ENCODE results near the gene HDAC2.
"Not testable (repeated sequence)": the region's sequence is repeated elsewhere in the genome, so short reads cannot be mapped to it uniquely, and the experiment has no call there.

Gene HDAC2

DNA sequence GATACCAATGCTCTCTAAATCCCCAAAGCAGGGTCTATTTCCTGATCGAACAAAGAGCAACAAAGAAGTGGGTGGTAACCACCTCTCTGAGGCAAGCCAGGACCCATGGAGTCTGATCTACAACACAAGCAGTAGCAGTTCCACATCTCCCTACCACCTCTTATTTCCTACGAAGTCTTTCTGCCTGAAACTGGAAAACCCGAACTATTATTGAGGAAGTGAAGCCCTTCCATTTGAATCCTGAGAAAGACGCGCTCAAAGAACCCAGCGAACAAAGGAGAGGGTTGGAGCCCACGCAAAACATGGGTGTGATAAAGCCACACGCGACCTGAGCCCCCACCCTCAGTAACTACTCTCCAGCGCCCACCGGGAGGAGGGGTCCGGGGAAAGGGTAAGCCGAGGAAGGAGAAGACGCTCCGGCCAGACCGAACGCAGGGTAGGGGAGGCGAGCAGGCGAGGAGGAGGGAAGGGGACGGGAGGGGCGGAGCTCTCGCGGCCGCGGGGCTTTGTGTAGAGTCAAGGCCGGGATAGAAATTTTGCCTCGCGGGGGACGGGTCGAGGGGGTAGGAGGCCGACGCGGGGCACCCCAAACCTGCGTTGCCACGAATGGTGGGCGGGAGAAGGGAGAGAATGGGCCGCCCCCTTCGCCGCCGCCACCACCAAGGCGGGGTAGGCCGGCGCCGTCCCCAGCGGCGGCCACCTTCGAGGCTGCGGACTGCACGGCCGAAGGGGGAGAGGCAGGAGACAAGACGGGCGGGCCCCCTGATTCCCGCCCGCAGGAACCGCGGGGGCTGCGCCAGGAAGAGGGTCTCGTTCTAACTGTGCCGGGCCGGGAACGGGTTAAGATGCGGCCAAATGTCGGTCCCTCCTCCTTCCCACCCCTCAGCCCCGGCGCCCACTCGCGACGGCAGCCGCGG lies 802 bp downstream of the HDAC2 start:
- peak; percentile 48 for DNase-seq

DNA sequence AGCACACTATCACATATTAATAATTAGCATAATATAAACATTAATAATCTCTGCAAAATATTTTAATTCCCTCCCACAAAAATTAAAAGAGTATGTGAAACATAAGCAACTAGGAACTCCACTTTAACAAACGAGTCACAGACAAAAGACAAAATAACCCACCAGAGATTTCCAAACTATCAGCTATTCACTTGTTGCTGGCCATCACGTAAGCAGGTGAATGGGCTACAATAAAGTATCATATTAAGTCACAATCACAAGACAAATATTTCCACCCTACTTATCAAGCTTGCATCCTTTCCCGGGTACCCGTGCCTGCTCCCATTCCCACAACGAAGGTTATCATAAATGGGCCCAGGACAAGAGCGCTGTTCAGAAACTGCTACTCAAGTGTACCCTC lies 2.5 kb downstream of the HDAC2 start:
- no peak for DNase-seq

DNA sequence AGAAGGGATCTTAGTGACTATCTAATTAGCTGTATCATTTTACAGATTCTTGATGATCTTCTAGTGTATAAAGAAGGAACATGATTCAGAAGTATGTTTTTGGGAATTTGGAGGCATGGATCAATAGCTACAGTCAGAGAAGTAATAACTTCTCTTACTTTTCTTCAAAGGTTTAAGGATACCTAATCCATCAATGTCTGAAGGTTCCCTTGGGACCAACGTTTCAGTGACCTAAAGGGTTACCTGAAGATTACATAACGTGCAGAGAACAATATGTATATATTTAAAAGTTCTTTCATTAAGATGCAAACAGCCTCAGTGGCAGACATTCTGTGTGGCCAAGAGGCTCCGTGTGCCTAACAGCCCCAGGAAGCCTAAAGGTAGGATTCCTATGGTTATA lies 3.2 kb downstream of the HDAC2 start:
- no peak for DNase-seq

DNA sequence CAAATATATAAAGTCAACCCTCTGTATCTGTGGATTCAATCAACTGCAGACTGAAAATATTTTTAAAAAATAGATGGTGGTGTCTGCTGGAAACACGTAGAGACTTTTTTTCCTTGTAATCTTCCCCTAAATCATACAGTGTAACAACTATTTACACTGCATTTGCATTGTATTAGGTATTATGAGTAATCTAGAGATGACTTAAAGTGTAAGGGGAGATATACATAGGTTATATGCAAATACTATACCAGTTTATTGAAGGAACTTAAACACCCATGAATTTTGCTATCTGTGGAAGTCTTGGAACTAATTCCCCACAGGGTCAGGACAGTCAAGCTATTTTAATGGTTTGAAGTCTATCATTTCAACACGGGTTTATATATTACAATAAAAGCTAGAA lies 10.2 kb downstream of the HDAC2 start:
- no peak for DNase-seq

DNA sequence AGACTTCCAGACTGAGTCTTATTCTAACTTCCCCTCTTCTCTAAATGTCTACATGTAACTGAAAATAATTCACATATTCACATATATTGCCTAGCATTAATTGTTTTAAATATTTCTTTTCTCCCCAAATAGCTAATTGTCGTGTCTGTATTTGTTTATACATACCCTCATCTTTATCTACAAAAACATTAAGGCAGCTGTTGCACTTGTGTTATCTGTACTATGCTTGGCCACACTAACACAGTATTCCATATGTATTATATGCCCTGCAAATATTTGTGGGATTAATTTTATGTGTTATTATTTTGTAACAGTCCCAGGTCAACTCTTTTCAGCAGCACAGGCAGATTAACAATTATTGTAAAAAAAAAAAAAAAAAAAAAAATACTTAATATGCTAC lies 11.7 kb downstream of the HDAC2 start:
- no peak for DNase-seq

DNA sequence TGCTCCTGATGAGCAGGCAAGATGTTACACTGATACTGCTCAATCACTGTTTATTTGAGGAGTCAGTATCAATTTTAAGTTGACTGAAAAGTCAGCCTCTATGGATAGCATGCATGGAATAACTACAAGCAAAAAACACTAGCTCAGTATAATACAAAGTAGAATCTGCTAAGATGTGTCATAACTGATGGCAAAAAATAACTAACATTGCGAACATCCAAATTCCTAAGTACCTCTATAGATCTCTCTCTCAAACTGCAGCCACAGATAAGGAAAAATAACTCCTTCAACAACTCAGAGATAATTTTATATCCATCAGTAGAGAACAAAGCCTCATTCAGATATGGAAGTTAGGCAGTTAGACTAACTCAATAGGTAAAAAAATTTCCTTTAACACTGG lies 16.3 kb downstream of the HDAC2 start:
- DNase-seq: no peak

DNA sequence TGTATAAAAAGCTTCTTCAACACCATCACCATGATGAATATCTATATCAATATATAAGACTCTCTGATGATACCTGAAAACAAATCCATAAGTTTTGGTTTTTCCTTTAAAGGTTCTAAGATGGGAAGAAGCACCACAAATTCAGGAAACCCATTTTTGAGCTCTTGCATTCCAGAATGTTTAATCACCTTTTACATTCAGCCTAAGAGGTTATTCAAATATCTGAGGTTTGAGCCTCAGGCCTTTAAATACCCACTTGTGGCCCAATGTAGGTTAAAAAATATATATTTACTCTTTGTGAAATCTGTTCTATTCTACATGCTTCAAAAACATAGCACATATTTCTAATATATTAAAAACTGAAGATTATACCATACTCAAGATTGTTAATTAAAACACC lies 17.6 kb downstream of the HDAC2 start:
- no peak for DNase-seq

DNA sequence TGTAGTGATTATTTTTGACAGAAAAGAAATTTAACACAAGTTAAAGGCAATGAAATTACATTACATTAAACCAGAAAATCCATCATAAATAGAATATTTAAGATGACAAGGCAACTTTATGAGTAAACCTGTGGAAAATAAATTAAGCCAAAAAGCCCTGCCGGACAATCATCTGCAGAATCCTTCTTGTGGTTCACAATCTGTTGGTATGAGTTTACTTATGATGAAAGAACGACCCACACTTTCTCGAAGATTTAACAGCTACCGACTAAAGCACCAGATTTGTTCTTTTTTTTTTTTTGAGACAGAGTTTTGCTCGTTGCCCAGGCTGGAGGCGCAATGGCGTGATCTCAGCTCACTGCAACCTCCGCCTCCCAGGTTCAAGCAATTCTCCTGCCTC lies 21.4 kb downstream of the HDAC2 start:
- no peak for DNase-seq

DNA sequence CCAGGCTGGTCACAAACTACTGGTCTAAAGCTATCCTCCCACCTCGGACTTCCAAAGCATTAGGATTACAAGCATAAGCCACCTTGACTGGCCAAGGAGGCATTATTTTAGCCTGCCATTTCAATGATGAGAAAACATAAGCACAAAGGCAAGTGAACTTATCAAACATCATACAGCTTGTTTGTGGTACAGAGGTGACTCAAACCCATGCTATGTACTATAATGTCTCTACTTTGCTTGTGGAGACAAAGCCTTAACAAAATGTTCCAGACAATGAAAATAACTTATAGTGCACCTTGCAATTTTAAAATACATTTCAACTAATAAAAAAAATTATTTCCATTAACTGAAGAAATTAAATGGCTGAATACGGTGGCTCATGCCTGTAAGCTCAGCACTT lies 26.2 kb downstream of the HDAC2 start:
- DNase-seq: no peak

DNA sequence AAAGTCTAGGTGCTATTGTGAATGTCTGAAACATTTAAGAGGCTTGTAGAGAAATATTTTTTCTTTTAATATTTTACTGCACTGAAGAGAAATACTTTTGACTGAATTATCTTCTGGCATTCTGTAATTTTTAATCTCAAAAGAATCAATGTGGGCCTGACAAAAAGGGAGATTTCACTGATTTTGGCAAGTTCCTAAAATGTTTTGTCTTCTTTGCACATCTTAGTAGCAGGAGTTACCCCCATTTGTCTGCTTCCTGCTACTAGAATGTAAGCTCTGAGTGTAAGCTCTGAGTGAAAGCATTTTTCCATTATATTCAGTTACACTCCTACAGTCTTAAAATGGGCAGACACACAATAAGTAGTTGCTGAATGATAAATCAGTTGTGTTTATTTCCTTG lies 31.1 kb downstream of the HDAC2 start:
- no peak for DNase-seq

DNA sequence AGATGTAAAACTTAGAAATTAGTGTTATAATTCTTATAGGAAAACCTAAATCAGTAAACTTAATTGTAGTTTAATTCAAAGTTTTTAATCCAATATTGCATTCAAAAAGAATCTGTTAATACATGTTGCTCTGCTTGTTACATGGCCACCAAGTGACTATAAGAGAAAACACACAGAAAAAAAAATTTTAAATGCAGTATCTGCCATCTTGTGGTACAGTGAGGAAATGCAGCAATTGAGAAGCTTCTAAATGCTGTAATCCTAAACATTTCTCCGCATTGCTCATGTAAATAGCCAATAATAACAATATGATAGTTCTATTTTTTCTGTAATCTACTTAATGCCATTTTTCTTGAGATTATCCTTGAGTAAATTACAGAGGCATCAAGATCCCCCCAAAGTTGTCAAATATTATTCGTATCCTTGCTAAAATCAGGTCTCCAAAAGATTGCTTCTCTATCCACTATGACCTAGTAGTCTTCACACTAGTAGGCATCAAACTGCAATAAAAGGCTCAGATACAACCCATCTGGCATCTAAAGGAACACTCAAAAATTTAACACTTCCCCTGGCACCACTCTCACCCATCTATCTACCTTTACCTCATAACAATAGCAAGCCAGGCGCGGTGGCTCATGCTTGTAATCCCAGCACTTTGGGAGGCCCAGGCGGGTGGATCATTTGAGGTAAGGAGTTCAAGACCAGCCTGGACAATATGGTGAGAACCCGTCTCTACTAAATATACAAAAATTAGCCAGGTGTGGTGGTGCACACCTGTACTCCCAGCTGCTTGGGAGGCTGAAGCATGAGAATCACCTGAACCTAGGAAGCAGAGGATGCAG lies 34.6 kb downstream of the HDAC2 start:
- peak; percentile 42 for DNase-seq

DNA sequence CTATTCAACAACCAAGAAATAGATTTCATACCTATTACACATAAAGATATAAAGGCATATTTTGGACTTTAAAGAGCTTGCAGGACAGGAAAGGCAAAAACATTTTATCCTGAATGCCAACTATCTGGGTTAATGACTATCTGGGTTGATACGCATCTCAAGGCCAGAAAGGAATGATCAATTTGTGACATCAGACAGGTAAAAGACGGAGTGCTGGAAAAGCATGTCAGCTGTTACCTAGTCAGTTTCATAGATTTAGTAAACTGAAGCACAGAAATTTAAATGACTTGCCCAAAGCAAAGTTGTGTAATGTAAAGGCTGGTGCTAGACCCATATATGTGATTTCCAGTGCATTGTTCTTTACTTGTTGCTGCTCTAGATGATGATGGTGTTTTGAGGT lies 36.8 kb downstream of the HDAC2 start:
- no peak for DNase-seq

DNA sequence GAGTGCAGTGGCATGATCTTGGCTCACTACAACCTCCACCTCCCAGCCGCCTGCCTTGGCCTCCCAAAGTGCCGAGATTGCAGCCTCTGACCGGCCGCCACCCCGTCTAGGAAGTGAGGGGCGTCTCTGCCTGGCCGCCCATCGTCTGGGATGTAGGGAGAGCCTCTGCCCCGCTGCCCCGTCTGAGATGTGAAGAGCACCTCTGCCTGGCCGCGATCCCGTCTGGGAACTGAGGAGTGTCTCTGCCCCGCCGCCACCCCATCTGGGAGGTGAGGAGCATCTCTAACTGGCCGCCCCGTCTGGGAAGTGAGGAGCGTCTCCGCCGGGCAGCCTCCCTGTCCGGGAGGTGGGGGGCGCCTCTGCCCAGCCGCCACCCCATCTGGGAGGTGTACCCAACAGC lies 39.0 kb downstream of the HDAC2 start:
- not testable (repeated sequence) for DNase-seq

DNA sequence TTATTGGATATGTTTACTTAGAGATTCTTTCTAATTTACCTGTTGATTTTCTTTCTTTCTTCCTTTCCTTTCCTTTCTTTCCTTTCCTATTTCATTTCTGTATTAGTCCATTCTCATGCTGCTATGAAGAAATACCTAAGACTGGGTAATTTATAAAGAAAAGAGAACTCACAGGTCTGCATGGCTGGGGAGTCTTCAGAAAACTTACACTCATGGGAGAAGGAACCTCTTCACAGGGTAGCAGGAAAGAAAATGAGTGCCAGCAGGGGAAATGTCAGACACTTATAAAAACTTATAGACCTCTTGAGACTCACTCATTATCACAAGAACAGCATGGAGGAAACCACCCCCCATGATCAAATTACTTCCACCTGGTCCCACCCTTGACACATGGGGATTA lies 40.8 kb downstream of the HDAC2 start:
- DNase-seq: no peak

DNA sequence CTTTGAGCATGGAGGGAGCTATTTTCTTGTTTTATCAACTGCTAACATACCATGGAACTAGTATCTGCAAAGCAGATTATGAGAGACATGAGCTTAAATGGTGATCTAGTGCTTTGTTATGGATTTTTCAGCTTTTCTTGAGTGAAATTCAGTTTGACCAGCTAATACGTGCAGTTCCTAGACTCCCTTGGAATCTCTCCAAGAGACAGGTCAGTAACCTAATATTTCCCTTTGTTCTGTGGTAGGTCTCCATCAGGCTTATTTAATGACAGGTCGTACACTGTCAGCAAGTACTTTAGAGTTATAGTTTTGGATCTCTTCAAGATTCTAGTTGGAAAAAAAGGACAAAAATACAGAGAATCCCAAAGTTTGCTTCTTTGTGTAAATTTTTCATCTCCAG lies 43.9 kb downstream of the HDAC2 start:
- no peak for DNase-seq

DNA sequence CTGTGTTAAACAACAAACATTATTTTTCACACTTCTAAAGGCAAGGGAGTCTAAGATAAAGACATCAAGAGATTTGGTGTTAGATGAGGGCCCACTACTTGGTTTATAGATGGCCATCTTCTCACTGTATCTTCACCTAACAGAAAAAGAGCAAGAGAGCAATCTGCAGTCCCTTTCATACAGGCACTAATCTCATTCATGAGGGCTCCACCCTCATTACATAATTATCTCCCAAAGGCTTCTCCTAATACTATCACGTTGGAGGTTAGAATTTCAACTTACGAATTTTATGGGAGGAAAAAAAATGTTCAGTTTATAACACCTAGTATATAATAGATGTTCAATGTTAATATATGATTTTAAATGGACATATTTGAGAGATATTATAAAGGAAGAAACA lies 45.6 kb downstream of the HDAC2 start:
- no peak for DNase-seq

DNA sequence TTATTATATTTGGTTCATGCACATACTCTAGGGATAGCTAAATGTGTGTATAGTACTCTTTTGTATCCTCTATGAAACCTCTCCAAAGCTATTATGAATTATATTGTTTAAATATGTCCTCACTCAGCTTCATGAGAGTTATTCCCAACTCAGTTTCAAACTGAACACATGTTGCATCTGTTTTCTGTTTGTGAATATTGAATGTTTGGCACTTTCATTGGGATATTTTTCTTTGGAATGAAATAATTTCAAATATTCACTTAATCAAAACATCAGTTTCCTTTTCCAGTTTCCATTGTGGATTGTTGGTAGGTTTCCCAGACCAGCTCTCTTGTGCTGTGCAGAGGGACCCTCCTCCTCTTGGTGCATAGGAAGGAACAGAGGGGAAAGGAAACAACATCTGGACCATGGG lies 46.6 kb downstream of the HDAC2 start:
- DNase-seq: no peak

DNA sequence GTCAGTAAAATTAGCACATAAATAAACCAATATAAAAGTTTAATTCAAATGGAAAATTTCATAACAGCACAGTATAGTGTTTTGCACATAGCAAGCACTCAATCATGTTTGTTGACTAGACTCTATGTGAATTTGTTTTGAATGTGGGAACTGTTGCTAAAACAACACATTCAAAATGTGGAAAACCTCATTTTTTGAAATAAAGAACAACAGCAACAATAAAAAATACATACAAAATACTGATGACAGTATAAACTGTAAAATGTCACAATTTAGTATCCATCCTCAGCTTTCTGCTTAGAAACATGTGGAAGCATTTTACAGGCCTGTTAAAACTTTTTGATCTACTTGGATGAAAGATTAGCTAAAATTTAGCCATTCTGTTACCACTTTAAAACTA lies 47.4 kb downstream of the HDAC2 start:
- DNase-seq: no peak

DNA sequence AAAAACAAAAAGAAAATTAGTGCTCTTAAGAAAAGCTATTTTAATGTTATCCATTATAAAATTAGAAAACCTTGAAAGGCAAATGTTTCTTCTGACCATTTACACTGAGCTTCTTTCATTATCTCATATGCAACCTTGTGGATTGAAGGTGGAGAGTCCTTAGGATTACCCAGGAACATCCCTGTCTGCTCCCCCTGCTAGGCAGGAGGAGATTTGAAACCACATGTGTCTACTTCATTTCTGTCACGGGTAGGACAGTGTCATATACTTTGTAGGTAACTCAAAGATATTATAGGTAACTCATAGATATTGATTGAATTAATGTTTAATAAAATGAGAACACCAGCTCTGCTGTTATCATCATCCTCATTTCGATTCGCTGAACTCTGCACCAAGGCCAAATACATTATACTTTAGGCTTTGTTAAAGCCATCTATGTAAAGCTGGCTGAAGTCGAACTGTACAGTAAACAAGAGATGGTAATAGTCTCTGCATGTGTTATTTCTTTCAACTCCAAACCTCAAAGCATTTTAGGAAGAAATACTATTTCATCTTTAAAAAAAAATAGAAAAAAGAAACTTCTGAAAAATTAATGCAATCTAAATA lies 49.5 kb downstream of the HDAC2 start:
- DNase-seq: no peak

DNA sequence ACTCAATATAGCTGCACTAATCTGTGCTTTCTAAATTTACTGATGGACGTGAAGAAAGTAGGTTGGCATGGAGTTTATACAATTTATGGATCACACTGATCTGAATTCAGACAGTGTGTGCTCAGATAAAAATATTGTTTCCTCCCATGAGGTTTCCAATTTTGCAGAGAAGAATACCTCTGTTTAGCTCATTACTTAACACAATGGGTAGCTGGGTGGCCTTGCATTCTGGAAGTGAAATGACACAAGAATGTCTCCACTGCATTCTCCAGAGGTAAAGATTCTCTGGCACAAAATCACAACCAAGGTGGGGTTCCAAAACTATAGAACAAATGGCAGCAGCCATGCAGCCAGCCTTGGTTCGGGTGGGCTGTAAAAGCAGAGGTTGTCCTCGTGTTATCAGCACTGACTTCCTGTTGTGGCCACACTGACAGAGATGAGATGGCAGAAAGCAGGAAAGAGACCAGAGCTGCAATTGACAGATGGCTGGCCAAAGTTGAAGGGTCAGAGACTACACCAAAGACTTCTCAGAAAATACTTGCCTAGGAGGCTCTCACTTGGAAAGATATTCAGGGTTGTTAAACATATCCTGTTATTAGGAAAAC lies 50.2 kb downstream of the HDAC2 start:
- peak; percentile 7 for DNase-seq

DNA sequence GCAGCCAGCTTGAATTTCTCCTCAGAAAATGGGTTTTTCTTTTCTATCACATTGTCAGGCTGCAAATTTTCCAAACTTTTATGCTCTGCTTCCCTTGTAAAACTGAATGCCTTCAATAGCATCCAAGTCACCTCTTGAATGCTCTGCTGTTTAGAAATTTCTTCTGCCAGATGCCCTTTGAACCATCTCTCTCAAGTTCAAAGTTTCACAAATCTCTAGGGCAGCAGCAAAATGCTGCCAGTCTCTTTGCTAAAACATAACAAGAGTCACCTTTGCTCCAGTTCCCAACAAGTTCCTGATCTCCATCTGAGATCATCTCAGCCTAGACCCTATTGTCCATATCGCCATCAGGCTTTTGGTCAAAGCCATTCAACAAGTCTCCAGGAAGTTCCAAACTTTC lies 60.7 kb downstream of the HDAC2 start:
- not testable (repeated sequence) for DNase-seq

DNA sequence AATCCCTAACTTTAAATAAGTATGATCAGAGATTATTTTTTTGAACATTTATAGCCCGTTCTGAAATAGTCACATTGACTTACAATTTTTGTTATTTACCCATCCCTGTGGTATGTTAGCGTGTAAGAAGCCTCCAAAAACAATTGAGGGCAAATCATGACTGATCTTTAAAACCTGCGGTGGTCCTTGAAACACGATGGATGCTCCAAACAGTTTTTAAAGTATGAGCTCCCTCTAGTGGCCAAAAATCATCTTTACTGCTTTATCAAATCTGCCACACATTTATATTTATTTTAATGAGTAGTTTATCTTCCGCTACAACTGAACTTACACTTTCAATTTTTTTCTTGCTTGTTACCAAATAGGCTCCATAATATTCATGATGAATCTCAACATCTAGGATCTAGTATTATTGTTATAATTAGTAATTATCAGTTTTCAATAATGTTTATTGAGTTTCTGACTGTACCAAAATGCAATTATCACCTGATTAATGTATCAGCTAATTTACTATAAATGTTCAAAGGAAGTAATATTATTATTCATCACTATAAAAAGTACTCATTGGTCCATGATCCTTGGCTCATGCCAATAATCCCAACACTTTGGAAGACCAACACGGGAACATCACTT lies 61.6 kb downstream of the HDAC2 start:
- peak; percentile 55 for DNase-seq

DNA sequence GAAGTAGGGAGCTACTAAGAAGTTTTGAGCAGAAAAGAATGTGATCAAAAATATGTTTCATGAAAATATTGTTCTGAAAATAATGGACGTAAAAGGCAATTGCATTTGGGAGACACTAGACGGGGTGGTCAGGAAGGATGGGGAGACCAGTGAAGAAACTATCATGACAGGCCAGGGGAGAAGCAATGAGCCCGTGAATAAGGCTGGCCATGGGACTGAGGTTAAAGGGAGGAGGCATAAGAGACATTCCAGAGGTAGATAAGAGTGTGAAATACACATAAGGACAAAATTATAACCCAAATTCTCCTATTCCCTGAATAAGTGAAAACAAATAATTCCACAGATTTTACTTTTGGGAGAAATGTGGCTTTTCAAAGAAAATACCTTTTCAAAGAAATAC lies 62.1 kb downstream of the HDAC2 start:
- no peak for DNase-seq

Data from activated CD4-positive, alpha-beta T cell treated with anti-CD3 and anti-CD28 coated beads, Interleukin-10, Interleukin-2, amounts not matched to agents 100 ng/mL and 50 ng/mL, durations not matched to agents 16 hours and 8 hours (primary cell).